Esophagus mucosa (tissue), 1 donor: ENCODE results near the gene SMG7. TPM values are rescaled to one million over a fixed set of nuclear protein-coding genes. Genes with fewer than 3 reads are reported as not detected.
"Not testable (repeated sequence)": the region's sequence is repeated elsewhere in the genome, so short reads cannot be mapped to it uniquely, and the experiment has no call there.

Experiments used
- ATAC-seq: fragments of 200-7000 bp; cut with Tn5 transposase; one replicate; pipeline ENCODE4 v1.9.1; 2020
- total RNA-seq: library from RNA; stranded (reverse); gene quantifications from one replicate; pipeline ENCODE4 v1.2.4, GENCODE V29; 2023
- donor health status: DM: yes; HTN: yes; CAD: no.

SMG7 gene, protein sequence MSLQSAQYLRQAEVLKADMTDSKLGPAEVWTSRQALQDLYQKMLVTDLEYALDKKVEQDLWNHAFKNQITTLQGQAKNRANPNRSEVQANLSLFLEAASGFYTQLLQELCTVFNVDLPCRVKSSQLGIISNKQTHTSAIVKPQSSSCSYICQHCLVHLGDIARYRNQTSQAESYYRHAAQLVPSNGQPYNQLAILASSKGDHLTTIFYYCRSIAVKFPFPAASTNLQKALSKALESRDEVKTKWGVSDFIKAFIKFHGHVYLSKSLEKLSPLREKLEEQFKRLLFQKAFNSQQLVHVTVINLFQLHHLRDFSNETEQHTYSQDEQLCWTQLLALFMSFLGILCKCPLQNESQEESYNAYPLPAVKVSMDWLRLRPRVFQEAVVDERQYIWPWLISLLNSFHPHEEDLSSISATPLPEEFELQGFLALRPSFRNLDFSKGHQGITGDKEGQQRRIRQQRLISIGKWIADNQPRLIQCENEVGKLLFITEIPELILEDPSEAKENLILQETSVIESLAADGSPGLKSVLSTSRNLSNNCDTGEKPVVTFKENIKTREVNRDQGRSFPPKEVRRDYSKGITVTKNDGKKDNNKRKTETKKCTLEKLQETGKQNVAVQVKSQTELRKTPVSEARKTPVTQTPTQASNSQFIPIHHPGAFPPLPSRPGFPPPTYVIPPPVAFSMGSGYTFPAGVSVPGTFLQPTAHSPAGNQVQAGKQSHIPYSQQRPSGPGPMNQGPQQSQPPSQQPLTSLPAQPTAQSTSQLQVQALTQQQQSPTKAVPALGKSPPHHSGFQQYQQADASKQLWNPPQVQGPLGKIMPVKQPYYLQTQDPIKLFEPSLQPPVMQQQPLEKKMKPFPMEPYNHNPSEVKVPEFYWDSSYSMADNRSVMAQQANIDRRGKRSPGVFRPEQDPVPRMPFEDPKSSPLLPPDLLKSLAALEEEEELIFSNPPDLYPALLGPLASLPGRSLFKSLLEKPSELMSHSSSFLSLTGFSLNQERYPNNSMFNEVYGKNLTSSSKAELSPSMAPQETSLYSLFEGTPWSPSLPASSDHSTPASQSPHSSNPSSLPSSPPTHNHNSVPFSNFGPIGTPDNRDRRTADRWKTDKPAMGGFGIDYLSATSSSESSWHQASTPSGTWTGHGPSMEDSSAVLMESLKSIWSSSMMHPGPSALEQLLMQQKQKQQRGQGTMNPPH
- total RNA-seq: 34.8 TPM

DNA sequence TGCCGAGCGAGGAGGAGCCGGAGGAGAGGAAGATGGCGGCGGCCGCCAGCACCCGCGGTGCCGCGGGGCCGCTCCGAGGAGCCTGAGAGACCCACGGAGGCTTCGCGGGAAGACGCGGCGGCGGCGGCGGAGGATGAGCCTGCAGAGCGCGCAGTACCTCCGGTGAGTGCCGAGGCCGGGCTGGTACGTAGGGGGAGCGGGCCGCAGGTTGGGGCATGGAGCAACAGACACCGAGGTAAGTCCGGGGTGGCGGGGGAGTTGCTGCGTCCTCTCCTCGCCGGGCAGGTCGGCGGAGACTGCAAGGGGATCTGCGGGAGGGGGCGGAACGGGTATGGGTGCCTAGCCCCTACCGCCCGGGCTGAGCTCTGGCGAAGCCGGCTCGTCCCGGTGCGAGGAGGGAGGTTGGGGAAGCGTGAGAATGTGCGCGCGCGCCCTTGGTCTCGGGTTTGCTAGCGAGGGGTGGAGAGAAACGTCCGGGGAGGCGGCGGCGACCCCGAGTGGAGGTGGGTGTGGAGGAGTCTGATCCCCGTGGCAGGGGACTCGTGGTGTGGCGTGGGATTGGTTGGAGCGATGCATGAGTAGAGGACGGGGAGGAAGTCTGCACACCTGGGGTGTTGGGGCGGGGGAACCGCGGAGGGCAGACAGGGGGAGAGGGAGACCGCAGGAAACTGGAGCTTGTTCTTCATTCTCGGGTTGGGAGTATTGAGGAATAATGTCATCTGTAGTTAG lies at the start of gene SMG7:
SMG7 (plus strand) TSS at position 12 of the 729 bp plus-strand sequence; CDS start at position 134, 122 bp downstream.
- ATAC-seq: peak; percentile 11

DNA sequence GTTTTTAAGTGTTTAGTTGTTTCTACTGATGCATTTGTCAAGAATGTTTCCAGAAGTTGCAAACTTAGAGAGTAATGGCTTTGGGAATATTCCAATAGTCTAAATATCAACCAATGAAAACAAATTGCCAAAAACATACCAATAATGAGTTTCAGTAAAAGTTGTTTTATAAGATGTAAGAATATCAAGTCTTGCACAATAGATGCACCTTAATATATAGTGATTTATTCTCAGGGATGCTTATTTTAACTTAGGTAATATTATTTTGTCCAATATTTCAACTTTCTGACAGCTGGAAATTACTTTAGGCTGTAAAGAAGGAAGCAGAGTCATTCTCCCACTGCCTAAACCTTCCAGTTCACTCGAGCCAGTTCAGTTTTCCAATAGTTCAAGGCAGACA lies 48.8 kb upstream of the SMG7 start:
- ATAC-seq: no peak

DNA sequence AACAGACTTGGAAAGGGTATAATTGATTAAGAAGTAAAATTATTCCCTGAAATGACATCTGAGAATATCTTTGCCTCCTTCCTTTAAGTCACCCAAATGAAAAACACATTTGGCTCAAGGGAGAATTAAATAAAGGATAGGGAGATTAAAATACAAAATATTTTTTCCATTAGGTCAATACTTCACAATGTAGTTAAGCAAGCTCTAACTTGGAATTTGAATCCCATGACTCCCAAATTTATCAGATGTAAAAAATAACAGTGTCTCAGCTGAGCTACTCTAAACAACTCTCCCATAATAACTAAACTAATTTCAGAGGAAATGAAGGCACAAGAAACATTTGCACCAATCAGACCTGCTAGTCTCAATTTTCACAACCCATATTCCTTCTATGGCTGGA lies 47.6 kb upstream of the SMG7 start:
- no peak for ATAC-seq

DNA sequence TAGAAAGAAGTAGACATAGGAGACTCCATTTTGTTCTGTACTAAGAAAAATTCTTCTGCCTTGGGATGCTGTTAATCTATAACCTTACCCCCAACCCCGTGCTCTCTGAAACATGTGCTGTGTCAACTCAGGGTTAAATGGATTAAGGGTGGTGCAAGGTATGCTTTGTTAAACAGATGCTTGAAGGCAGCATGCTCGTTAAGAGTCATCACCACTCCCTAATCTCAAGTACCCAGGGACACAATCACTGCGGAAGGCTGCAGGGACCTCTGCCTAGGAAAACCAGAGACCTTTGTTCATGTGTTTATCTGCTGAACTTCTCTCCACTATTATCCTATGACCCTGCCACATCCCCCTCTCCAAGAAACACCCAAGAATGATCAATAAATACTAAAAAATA lies 44.7 kb upstream of the SMG7 start:
- ATAC-seq: not testable (repeated sequence)

DNA sequence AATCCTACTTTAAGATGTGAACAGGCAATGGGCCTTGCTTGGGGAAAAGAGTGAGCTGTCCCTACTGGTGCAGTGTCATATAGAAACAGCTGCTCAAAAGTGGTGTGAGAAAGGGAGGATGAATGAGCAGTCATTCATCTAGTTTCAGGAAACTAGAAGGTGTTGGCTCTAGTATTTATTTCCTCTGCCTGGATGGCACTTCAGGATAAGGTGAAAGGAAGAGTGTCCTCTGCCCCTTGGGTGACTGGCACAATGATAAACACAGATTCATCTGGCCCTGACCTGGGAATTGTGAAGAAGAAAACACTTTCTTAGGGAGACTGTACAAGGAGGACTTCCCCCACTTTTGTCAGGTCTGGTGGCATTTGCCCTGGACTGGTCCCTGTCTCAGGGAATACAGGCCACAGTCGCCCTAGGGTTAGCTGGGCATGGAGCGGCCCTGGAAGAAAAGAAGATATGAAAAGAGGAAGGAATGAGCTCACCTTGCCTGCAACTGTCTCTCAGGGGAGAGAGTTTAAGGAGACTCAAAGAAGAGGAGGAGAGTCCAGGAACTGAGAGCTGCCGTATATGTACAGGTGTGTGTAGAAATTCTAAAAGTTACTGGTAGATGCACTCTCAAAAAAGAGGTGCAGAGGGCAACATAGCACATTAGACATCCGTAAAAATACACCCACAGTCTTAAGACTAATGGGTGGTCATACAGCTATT lies 40.3 kb upstream of the SMG7 start:
- ATAC-seq: no peak

DNA sequence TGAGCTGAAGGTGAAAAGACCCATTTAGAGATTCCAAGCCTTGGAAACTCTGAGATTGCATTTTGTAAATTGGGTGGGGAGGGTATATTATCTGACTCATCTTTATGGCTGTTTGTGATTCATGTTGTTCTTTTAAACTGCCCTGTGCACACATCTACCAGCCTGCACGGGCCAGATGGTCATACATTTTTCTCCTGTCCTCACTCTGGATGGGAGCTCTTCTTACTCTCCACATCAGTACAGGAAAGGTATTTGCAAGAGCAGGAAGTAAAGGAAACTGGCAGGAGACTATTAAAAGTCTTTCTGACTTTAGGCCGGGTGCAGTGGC lies 39.8 kb upstream of the SMG7 start:
- no peak for ATAC-seq

DNA sequence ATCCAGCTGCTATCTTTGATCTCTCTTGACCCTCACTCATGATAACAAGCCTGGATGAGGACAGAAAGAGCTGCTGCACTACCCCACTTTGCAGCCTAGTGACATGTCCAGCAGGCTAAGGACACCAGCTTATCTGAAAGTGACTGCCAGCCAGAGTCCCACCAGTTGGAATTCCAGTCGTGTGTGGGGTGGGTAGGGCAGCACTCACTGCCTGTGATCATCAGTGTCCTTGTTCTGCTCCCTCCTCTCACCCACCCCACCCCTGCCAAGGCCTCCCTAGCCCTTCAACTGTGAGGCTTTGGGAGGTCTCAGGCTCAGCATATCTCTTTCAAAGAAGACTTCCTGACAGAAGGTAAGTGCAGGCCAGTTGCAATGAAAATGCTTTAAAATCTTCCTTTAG lies 38.6 kb upstream of the SMG7 start:
- ATAC-seq: no peak

DNA sequence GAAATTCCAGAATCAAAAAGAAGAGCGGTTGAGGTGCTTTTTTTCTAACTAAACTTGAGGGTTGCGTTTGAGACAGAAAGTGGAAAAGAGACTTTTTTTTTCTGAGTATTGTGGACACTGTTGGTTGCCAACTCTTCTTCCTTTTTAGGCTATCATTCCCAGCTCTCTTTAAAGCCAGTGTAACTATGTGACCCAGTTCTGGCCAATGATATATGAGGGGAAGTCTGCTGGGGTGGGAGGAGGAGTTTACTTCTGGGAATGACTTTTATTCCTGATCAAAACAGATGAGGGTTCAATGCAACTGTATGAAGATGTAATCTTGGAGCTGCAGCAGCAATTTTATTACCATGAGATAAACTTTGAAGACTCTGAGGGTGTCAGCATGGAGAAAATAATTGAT lies 36.8 kb upstream of the SMG7 start:
- no peak for ATAC-seq

DNA sequence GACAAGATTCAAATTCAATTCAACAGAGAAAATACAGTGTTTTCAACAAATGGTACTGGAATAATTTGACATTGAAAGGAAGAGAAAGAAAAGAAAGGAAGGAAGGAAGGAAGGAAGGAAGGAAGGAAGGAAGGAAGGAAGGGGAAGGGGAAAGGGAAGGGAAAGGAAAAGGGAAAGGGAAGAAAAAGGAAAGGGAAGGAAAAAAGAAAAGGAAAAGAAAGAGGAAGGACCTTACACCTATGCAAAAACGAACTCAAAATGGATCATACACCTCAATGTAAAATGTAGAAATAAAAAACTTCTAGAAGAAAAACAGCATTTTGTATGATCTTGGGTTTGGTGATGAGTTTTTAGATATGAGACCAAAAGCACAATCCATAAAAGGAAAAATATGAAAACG lies 34.2 kb upstream of the SMG7 start:
- no peak for ATAC-seq

DNA sequence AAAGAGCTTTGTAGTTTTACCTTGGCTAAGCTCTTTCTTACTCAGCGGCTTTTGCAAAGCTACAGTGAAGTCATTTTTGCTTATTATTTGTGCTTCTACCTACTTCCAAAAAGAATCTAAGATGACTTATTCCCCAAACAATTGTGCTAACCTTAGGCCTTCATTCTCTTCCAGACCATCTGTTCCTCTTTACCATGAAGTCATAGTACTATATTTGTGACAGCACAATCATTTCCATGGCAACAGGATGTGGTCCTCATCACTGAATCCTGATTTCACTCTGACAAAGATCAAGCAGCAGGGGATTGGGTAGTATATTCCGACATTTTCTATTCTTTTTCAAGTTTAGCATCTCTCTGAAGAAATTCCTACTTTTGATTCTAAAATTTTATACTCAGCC lies 29.3 kb upstream of the SMG7 start:
- ATAC-seq: no peak

DNA sequence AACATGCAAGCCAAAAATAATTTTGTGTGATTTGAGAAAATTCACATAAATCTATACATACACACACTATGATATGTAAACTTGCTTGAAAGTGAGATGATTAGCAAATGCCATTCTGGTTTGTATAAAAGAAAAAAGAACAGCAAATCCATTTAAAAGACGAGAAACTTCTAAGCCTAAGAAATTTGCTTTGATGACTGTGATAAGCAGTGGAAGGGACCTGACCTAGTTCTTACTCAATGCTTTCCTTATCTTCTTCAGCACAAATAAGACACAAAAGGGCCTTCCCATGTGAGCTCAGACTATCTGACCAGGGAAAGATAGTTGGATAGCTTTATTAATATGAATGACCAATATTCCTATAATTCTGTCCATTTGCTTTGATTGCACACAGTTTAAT lies 28.8 kb upstream of the SMG7 start:
- ATAC-seq: no peak

DNA sequence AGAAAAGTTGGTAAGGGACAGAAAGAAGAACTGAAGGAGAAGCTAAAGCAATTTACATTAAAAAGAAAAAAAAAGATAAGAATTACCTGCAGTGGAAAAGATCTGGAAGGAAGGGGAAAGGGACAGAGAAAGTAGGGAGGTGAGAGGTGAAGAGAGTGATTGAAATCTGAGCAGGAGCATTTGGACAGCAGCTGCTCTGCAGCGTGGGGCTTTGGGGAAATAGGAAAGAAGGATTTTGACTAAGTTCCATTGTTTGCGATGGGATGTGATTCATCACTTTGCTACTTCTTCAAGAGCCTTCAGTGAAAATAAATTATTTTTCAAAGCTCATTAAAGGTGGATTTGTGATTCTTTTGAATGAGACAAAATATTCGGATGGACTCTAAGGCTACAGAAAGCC lies 28.1 kb upstream of the SMG7 start:
- ATAC-seq: no peak

DNA sequence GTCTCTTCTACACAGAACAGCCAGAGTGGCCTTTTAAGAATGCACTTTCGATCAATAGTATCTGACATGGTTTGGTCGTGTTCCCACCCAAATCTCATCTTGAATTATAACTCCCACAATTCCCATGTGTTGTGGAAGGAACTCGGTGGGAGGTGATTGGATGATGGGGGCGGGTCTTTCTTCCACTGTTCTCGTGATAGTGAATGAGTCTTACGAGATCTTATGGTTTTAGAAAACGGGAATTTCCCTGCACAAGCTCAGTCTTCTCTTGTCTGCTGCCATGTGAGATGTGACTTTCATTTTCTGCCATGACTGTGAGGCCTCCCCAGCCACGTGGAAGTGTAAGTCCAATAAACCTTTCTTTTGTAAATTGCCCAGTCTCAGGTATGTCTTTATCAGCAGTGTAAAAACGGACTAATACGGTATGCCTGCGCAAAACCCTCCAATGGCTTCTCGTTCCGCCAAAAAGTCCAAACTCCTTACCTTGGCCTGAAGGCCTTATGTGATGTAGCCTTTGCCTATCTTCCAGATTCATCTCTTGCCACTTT lies 23.0 kb upstream of the SMG7 start:
- ATAC-seq: no peak

DNA sequence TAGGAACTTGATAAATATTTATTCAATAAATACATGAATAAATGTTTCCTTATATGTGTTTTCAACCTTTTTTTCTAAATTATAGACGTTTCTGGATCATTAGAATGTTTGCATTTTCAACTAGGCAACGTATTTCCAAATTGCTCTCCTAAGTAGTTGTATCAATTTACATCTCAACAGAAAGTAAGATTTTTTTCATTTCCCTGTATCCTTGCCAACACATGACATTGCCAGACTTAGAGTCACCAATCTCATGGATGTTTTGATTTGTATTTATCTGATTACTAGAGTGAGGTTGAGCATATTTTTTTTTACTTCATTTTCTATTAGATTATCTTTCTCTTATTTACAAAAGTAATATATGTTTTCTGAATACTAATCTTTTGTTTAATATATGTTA lies 22.2 kb upstream of the SMG7 start:
- no peak for ATAC-seq

DNA sequence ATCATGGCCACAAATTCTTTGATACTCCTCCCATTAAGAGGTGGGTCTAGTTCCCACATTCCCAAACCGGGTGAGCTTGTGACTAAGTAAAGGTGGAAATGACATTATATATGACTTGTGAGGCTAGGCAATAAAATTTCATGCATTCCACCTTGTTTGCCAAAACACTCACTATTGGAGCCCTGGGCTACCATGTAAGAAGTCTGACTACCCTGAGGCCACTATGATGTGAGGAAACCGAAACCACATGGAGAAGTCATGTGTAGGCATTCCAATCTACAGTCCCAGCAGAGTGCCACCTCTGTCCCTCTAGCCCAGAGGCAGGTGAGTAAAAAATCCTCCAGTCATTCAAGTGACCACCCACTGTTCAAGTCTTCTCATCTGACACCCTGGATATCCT lies 17.9 kb upstream of the SMG7 start:
- no peak for ATAC-seq

DNA sequence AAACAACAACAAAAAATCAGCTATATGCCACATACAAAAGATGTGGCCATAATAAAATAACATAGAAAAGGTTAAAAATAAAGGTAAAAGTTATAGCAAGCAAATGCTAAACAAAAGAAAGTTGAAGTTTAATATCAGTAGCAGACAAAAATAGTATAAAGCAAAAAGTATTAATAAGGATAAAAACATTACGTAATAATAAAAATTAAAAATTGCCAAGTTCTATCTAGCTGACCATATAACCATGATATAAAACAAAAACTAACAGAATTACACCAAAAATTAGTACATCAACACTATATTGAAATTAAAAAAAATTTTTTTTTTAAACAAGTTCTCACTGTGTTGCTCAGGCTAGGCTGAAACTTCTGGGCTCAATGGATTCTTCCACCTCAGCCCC lies 15.5 kb upstream of the SMG7 start:
- ATAC-seq: no peak

DNA sequence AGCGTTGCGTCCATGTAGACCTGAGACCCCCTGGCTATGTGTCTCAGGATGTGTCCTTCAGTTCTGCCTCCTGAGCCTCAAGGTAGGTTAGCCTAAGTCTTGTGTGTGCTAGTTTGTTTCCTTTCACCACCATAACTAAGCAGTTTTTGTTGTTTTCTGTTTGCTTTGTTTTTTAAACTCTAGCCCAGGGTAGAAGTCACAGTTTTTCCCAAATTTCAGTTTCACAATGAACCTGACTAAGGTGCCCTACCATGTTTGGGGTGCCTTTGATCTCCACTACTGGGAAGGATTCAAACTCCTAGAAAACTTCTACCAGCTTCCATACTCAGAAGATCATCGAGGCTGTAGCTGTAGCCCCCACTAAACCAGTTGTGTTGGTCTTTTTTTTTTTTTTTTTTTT lies 14.8 kb upstream of the SMG7 start:
- ATAC-seq: no peak

DNA sequence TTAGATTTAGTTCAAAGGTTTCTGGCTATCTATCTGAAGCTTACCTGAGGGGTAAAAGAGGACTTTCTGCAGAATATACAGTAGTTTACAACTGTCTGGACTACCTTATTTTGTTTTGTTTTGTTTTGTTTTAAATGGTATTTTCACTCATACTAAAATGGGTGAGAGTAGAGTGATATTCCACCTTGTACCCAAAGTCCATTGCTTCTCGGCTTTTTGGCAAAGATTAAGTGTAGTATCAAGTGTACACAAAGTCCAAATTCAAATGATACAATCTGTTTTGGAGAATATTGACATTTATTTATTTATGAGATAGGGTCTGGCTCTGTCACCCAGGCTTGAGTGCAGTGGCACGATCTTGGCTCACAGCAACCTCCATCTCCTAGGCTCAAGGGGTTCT lies 11.7 kb upstream of the SMG7 start:
- no peak for ATAC-seq

DNA sequence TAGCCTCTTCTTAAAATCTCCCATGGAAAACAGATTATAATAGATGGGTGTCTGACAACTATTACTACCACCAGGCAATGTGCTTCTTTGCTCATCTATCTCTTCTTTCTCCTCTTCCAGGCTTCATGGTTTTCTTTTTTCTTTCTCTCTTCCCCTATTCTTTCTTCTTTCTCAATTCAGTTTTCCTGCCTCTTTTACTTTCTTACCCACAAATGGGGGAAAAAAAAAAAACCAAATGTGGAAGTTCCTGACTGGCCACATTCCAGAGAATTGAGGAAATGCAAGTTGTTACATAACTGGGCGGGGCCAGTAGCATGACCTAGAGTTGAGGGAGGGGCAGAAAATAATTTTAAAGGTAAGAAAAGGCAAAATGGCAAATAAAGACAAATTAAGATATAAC lies 10.9 kb upstream of the SMG7 start:
- ATAC-seq: no peak

DNA sequence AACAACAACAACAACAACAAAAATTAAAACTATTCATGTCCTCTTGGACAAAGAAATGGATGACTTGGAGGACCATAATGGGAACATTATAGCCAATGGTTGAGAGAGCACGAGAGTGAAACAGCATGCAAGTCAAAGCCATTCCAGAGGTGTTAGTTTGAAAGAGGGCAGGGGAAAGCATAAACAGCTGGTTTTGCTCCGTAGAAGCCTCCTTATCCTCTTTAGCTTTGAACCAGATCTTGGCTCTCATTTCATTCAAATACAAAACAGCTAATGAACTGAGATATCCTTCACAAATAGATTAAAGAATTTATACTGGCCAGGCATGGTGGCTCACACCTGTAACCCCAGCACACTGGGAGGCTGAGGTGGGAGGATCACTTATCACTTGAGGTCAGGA lies 8.7 kb upstream of the SMG7 start:
- no peak for ATAC-seq

DNA sequence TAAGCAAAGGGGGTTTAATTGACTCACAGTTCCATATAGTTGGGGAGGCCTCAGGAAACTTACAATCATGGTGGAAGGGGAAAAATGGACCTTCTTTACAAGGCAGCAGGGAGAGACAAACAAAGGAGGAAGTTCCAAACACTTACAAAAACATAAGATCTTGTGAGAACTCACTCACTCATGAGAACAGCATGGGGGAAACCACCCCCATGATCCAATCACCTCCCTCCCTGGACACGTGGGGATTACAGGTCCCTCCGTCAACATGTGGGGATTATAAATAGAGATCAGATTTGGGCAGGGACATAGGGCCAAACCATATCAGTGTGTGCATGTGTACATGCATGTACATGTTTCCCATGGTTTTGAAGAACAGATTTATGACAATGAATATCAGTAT lies 5.5 kb upstream of the SMG7 start:
- ATAC-seq: no peak

DNA sequence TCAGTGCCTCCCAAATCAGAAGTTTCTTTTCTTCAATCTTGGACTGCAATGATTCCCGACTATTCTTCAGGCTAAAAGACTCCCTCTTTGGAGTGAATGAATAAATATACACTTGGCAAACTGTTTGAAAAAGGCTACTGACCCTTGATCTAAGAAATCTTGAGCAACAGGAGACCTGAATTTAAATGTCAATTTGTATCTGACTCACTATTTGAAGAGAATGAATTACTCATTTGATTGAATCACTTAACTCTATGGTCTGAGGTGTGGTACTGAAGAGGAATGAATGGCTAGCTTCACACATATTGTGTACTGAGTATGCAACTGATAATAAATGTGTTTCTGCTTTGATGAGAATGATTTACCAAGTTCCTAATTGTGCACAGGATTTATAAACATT lies 4.6 kb upstream of the SMG7 start:
- ATAC-seq: peak; percentile 27
